Activated T-cell treated with anti-CD3 and anti-CD28 coated beads, Interleukin-2, amount 50 U/mL, for 1 hour (primary cell): ENCODE results near the gene AUP1.

Experiments
- DNase-seq: peaks from one replicate; pipeline ENCODE4 v3.0.0-alpha.2; 2020

Gene AUP1

DNA sequence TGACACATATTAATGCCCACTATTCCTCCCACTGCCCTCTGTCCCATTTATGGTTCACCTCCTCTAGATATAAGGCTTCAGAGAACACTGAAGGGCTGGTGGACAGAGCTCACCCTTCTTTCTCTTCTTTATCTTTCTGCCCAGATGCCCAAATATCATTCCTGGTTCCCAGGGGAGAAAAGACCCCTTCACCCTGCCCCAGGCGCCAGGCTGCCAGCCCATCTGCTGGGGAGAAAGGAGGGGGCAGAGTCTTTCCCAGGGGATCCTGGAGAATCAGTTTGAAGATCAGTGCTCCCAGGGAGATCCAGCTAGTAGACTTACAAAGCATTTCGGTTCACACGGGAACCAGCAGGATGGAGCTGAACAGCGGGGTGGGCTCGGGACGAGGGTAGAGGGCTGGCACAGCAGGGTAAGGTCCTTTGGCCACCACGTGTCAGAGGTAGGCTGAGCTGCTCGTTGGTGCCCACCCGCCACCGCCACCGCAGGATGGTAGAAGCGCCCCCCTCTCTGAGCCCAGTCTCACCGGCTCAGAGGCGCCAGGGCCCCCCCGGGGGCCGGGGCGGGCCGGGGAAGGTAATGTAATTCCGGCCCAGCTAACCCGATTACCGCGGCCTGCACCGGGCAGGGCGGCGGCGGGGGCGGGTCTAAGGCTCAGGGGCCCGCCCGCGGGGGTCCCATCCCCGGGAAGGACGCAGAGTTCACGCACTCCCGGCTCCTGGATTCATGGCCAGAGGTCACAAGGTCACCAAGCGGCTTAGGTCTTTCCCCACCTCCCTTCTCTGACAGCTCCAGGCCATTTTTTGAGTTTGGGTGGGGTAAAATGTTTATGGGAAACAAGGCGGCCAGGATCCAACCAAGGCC, 16.5 kb downstream of the AUP1 start:
- no peak for DNase-seq

DNA sequence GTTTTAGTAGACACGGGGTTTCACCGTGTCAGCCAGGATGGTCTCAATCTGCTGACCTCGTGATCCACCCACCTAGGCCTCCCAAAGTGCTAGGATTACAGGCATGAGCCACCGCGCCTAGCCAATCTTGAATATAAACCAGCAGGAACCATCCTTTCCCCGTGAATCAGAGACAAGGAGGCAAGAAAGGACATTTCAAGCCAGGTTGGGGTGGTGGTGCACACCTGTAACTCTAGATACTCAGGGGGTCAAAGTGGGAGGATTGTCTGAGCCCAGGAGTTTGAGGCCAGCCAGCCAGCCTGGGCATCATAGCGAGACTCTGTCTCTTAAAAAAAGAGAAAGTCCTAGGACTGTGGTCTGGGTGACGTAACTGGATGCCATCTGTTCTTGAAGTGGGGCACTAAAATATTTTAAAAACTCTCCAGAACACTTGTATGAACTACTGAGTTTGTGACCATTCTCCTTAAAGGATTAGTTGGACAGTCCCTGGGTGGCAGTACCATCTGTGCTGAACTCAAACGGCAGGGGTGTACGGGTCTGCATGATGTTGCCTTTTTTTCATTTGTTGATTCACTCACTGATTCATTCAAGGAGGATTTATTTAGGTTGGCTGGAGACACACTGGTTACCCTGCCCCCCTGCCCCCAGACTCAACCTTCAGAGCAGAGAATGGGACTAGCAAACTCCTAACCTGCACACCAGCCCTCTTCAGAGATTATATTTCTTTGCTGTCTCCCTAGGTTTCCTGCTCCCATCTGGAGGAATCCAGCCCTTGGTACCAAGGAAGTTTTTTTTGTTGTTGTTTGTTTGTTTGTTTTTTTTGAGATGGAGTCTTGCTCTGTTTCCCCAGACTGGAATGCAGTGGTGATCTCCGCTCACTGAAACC, 18.2 kb downstream of the AUP1 start:
- no peak for DNase-seq

DNA sequence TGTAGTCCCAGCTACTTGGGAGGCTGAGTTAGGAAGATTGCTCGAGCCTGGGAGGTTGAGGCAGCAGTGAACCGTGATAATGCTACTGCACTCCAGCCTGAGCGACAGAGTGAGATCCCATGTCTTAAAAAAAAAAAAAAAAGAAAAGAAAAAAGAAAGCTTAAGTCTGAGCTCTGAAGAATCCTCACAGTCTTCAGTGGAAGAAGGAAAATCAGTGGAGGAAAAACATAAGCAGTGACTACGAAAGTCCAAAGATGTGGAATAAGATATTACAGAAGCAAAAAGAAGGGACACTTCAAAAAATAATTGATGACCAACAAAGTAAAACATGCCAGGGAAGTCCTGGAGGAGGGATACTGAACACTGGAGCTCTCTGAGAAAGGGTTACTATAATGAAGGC, 19.2 kb downstream of the AUP1 start:
- no peak for DNase-seq

DNA sequence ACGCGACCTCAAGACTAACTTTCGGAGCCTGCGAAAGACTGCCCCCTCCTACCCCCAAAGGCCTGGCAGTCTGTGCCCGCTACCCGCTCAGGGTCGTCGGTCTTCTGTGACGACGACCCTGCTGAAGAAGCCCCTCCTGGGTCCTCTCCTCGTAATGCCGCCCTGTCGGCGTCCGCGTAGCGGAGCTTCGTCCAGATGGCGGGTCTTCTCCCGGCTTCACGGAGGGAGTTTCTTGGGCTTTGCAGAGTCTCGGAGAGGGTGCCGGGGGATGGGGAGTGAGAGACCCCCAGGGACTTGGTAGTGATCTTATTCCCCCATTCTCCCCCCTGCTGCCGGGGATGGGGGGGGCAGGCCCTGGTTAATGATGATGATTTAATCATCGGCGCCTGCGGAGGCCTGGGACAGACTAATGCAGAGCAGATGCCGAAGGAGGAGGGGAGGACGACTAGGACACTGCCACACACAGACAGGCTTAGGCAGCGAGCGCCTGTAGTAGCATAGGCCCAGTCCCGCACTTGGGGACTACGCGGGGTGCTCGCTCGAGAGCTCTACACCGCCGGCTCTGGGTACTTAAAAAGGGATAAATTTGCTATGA, 21.5 kb downstream of the AUP1 start:
- DNase-seq: no peak

DNA sequence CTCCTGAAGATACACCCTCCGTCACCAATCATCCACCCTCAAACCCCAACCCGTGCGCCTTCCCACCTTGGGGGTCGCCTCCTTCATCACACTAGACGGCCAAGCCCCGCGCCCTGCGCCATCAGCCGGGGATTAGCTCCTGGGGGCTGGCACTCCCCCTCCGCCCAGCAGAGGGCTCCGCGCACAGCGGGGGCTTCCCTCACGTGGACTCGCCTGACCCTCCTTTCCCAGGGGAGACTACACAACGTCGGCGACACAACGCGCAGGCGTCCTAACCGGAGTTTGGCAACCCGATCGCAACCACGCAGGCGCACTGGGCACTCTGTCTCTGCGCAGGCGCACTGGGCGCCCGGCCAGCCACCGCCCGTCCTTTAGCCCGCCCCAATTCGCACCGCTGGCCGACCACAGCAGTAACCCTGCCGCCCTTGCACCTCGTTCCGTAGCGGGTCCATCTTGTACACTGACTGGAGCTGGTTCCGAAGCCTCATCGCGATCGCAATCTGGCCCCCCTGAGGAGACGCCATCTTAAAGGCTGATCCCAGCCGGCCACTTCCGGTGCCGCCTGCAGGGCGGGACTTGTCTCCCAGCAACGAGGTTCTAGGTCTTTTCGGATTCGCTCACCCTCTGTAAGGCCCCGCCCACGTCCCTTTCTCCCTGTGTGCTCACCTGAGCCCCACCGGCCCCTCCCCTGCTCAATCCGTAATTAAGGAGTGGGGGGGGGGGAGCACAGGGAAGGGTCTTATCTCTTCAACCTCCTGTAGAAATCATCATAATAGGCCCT, 22.2 kb downstream of the AUP1 start, which contains the start of gene PCGF1:
TSS of gene PCGF1 (minus strand) at position 551 of the 781 bp plus-strand sequence. CDS start at position 524, 27 bp downstream.
- DNase-seq: peak; percentile 99

DNA sequence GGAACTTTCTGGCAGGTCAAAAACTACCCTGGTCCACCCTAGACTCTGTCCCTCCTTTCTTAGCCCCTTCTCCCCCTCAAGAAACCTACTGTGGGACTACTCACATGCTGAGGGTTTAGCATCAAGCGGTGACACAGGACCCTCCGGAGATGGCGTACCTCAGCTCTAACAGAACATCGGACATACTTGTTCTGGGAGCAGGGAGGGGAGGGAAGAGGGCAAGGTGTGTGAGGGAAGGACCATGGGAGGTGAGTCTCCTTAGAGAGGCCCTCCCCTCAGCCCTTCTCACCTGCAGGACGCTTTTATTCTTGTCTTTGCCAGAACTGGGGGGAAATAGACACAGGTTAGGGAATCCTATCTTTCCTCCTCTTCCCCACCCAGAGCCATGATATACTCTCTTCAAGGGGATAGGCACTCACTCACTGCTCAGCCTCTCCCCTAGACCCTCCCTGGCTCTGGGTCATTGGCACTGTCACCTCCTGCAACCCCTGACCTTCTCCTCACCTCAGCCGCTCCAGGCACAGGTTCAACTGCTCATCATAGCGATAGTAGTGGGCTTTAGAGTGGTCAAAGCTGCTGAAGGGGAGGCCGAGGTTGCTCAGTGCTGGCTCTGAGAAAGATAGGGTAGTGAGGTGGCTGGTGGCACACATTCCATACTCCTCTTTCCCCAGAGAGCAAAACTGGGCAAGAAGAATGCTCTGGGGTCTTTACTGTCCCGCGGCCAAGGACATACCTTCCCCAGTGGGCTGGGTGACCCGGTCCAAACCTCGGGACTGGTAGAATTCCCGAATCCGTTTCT, 23.9 kb downstream of the AUP1 start:
- no peak for DNase-seq

DNA sequence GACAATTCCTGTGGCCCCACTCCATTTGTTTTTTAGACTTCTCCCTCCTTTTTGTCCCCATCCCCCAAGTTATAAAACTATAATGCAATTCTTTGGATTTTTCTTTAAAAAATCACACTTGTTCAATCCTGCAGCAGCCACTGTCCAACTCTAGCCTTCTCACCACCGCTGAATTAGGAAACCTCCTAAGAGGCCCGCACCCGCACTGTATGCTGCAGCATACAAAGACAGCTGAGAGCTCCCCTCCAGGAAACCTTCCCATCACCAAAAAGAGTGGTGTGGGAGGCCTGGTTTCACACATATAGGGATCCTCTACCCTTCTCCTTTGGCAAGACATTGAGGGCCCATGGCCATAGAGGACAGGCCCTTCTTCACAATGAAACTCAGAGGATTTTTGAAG, 24.9 kb downstream of the AUP1 start:
- no peak for DNase-seq

DNA sequence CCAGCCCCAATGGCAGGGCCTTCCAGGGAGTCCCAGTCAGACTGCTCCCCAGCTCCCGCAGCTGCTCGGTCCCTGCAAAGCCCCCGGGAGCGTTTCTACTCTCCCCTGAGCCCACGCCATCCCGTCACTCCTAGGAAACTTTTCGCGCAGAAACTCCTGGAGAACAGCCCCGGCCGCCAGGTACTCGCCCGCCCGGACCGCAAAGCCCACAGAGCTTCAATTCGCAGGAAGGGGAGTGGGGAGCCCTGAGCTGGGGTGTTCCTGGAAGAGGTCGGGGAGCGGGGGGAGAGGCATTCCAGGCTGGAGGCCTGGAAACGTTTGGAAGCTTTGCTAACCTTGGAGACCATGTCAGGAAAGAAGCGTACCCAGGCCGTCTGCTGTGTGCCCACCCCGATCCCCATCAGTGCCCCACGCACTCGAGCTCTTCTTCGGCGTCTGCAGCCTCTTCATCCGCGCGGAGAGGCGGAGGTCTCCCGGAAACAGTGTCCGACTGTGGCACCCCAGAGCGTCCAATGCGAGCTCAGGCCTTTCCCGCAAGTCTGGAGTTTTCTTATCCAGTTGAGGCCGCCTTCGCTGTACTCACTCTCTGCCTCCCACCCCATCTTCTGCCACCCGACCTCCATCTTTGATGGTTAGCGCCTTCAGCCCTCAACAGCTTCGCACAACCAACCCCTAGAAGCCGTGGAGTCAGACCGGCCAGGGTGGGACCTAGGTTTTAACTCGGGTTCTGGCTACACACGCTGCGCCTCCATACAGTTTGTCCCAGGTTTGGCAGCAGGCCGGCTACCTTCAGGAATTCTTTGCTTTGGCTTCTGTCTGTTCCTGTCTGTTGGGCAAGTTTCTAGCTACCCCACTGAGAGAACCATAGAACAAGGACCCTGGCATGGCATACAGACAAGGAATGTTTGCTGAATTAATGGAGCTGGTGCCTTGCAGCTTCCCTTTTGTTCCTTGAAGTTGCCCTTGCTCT, 25.7 kb downstream of the AUP1 start:
- DNase-seq: no peak

DNA sequence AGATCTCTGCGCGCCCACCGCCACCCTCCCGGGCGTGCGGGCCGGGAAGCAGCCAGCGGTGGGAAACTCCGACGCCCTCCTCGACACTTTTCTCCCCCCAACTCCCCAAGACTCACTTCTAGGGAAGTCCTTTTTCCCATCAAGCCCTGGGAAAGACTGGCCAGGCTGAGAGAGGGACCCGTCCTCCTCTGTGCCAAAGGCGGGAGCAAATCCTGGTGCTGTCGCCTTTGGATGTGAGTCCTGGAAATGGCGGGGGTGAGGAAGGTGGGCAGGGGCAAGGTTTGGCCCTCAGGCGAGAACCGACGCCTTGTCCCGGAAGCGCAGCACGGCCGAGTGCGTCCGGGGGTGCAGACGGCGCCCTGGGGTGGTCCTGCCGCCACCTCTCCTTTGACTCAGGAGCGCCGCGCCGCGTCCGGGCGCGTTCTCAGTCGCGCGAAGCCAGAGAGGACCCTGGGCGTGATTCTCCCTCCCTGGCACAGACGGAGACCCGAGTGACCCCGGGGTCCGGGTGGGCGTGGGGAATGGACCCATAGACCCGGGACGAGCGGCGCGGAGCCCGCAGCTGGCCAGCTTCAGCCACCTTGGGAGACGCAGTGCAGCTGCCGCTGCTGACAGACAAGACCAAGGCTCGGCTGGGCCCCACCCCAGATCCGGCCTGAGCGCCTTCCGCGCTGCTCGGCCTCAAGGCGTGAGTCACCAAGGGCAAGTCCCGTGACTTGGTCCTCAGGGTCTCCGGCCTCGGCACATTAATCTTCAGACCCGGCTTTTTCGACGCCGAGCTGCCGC, 26.6 kb downstream of the AUP1 start:
- peak; percentile 54 for DNase-seq

DNA sequence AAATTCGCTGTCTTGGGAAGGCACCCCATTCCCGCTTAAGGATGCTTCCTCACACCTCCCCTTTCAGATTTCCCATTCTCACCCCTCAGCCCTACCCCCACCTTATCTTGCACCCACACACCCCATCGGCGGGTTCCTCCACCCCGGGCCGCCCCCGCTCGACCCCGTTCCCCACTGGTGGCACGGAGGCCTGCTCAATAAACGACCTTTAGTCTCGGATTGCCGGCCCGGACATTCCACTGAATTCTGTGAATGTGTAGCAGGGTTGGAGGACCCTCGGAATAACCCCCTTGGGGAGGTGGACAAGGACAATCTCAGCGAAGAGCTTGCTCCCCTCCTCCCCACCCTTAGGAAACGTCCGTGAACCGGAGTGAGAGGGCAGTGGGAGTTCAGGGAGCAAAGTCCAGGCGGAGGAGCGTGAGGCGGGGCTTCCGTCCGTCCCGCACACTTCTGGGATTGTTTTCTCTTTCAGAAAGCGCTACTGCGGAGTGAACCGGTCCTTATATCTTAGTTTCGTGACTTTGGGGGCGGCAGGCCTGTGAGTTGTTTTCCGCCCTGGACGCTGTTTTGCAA, 27.3 kb downstream of the AUP1 start:
- no peak for DNase-seq

DNA sequence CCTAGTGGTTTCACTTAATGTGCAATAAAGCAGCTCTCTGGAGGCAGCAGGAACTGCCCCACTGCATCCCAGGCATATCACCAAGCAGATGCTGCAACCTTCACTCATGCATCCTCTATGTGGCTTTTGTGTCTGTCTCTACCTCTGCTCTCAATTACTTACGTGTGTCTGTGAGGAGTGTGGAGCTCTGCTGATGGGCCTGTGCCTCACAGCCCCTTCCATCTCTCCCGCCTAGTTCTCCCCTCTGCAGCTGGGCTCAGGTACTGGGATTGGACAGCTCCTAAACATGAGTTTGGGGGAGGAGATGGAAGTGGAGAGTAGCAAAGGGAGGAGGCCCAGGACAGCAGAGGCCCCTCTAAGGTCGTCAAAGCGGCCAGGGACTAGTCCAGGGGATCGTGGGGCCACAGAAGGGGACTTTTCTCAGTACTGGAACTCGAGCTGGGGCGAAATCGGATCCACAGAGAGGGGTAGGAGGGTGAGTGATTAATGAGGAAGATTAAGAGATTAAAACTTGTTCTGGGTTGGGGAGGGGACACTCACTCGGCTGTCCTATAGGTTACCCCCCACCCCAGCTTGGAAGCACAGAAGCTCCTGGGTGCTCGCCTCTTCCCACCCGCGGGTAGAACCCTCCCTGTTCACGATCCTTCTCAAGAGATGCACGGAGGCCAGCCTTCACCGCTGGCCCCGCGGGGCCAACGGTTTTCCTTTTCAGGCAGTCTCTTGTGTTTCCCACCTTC, 28.0 kb downstream of the AUP1 start:
- no peak for DNase-seq

DNA sequence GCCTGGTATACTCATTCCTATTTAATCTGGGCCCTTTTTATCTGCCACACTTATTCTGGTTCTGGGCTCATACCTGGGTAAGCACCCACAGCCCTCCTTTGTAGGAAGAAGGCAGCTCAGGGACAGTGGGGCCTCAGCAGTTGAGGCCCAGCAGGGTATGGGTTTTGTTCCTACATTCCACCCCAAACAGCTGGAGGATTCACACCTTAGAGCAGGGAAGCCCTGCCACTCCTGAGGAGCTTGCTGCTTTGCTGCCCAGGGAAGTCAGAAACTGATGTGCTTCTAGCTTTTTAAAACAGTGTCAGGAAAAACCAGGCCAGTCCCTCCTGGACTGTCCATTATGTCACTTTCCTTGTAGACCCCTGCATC, 28.9 kb downstream of the AUP1 start:
- no peak for DNase-seq

DNA sequence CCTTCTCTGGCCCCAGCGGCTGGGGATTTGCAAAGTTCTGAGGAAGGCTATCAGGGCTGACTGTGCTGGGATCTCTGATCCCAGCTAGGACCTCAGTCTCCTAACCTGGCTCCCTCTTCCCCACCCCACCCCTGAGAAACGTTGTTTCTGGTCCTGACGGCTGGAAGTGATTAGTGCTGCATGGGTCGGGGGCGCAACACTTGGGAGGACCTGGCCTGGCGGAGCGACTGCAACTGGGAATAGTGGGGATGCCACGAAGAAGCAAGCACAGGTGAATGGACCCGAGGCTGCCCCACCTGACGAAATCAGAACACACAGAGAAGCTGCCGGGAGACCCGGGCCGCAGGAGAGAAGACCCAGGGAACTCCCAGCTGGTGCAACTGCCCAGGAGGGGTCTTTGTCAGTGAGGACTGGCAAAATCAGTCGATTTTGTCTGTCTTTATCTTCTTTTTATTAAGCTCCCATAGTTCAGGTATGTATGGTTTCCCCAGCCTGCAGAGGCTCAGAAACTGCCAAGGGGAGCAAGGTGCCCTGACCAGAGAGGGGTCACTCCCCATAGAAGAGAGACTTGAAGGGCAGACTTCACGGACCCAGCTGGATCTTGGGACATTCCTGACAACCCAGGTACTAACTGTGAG, 29.4 kb downstream of the AUP1 start:
- no peak for DNase-seq

DNA sequence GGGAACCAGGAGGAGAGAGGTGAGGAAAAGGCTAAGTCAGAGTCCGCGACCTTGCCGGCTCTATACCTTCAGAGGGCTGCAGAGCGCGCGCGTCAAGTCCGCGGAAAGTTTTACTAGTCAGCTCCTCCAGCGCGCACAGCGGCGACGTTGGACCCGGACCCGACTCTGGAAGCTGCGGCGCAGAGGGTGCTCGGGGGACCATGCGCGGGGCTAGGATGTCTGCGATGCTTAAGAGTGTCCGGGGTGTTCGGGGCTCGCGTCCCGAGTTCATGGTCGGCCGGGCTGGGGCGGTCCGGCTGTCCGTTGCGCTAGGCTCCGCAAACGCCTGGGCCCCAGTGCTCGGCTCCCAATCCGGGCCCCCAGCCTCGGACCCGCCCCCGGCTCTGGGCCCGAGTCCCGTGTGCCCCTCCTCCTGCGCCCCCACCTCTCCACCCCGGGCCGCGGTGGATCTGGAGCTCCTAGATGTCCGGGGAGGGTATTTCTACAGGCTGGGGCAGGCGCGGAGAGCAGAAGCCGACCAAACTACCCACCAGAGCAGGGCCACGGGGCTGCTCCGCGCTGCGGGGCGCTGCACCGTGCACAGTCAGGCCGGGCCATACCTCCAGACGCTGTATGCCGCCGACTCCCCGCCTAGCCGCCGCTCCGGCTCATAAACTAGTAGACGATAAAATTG, 30.1 kb downstream of the AUP1 start, which contains the start of gene LBX2:
TSS of gene LBX2 (minus strand) at position 337 of the 673 bp plus-strand sequence. CDS start at position 271, 66 bp downstream.
- DNase-seq: peak; percentile 48

DNA sequence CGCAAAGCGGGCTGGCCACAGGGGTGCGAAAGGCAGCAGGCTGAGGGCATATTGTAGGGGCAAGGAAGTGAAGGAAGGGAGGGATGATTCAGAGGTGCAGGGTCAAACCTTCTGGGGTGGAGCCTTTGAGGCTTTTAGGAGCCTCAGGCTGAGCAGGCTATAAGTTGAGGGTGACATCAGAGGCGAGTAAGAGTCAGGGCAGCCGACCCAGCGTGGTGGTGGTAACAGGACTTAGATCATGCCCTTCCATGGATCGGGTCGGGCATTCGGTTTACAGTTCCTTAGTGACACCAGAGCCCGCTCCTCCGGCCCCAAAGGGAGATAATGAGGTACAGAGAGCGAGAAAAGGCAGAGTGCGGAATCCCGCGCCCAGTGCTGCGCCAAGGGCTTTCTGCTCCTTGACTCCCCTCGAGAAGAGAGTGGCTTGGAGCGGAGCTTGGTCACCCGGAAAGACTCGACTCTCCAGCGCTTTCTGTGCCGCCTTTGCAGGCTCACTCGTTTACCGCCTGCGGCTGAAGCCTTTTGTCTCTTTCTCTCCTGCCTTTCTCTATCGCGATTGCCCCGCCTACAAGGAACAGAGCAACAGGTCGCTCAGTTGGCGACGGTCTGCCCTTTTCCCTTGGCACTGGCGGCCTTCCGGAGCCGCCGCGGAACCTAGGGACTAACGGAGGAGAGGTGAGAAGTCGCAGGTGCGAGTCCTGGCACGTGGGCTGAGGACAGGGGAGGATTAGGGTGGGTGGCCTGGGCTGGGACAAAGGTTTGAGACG, 30.8 kb downstream of the AUP1 start:
- no peak for DNase-seq

DNA sequence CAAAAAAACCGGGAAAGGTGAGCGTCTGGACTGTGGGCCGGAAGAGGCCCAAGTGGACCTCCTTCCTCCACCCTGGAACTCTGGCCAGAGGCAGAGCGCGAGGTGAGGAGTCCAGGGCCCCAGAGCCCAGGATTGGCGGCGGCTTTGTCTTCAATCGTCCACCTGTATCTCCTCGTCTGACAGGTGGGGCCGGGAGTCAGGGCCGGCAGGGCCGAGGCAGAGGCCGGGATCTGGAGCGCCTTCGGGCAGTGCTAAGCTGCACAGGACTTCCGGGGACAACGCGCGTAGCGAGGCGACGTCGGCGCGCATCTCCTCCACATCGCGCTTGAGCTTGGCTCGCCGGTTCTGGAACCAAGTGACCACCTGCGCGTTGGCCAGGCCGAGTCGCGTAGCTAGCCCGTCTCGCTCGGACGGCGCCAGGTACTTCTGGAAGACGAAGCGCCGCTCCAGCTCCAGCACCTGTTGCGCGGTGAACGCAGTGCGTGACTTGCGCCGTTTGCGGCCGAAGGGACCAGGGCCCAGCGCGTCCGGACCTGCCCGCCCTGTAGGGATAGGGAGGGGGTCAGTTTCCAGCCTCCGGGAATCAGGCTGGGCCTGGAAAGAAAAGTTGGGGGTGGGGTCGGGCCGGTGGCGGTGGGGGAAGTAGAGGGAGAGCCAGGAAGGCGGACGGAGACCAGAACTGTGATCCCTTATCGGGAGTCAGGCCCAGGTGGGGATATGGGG, 31.6 kb downstream of the AUP1 start:
- no peak for DNase-seq
